KOPT-K1 (cell line): Measurements from ENCODE around the gene CENPS.

Experiments used
- H3K27ac ChIP-seq: fragments of 200-600 bp; sonication (generic); 2 replicates; pipeline ENCODE4 v1.5.1; 2016; ENCODE audit warnings: antibody characterized with exemption, mild to moderate bottlenecking, low read depth, low read length; ENCODE audit not compliant: poor library complexity, severe bottlenecking
- H3K36me3 ChIP-seq: fragments of 200-600 bp; sonication (generic); 2 replicates; pipeline ENCODE4 v1.5.1; 2017; ENCODE audit warnings: antibody characterized with exemption, mild to moderate bottlenecking, low read length, moderate library complexity; ENCODE audit not compliant: insufficient read depth
- H3K9me3 ChIP-seq: fragments of 200-600 bp; sonication (generic); 2 replicates; pipeline ENCODE4 v1.5.1; 2017; ENCODE audit warnings: antibody characterized with exemption, low read length, mild to moderate bottlenecking; ENCODE audit not compliant: insufficient read depth, poor library complexity, severe bottlenecking

Gene CENPS

DNA sequence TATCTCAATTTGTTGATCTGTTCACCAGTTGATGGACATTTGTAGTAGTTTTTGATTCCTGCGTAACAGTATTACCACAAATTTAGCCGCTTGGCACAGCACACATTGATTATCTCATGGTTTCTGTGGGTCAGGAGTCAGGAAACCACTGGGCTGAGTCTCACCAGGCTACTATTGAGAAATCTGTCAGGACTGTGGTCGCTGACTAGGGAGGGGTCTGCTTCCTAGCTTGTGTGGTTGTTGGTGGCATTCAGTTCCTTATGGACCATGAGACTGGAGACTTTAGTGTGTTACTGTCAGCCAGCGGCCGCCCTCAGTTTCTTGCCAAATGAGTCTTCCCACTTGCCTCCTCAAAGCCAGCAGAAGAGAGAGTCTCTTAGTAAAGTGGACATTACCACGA, 54.3 kb downstream of the CENPS start:
- H3K9me3 ChIP-seq: no peaks in the 10 kb centered on the region
- no peak overlapping the region for H3K27ac ChIP-seq
- H3K36me3 ChIP-seq: peaks cover 1% of the 10 kb centered on the region; the same call in 1 of the 2 replicates

DNA sequence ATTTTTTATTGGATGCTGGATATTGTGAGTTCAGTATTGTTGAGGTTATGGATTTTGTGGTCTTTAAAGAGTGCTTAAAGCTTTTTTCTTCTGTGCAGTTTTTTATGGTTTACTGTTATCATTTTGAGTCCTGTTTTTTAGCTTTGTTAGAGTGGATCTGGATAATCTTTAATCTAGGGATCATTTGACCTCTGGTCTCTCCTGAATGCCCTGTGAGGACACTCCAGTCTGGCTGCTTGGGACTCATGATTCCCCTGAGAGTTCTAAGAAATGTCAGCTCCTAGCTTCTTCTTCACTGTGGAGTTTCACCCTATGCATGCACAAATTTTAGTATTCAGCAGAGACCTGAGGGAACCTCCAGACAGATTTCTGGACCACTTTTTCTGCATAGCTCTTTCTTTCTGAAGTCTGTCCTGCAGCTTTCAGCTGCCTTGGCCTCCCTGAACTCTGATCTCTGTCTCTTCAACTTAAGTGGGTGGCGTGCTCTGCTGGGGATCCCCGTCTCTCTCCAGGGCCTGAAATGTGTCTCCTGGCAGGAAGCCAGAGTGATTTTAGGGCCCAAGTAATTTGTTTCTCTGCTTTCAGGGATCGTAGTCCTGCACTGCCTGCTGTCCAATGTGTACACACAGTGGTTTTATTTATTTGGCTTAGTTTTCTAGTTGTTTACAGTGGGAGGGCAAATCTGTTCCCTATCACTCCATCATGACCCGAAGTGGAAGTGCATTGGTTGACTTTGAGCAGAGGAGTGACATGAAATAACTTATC, 59.2 kb downstream of the CENPS start:
- H3K27ac ChIP-seq: no peak overlapping the region
- peaks cover 4% of the 10 kb centered on the region; the same call in 1 of the 2 replicates for H3K36me3 ChIP-seq
- no peaks in the 10 kb centered on the region for H3K9me3 ChIP-seq

DNA sequence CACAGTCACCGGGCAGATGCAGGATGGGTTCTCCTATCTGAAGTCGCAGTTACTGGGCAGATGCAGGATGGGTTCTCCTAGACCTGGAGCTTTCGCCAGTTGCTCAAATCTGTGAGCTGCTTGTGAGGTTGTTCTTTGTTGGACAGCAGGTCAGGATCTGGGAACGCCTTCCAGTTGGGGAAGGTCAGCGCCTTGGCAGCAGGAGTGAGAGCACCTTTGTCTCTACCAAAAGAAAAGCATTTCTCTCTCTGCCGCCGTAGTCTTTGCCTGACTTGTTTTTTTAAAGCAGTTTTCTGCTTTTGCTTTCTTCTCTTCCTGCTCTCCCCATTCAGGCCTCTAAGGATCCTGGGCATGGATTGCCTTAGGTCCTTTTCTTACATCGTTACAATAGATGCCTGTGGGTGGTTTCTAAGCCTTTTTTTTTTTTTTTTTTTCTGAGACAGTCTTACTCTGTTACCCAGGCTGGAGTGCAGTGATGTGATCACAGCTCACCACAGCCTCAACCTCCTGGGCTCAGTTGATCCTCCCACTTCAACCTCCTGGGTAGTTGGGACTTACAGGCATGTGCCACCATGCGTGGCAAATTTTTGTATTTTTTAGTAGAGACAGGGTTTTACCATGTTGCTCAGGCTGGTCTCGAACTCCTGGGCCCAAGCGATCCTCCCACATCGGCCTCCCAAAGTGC, 60.2 kb downstream of the CENPS start:
- peaks cover 4% of the 10 kb centered on the region; the same call in 1 of the 2 replicates for H3K36me3 ChIP-seq
- no peak overlapping the region for H3K27ac ChIP-seq
- H3K9me3 ChIP-seq: no peaks in the 10 kb centered on the region
